A673 (cell line): Measurements from ENCODE around the gene ICAM3. TPM values are rescaled to one million over a fixed set of nuclear protein-coding genes. Genes with fewer than 3 reads are reported as not detected.

Experiments used
- BruUV-seq: library from RNA; stranded (reverse); fragments of 400-500 nt; replicated peaks from 2 replicates; lab custom pipeline; 2021; lab: Mats Ljungman, UMichigan
- CTCF ChIA-PET: fragments of 300-600 bp; sonication (Branson Sonifier 250); formaldehyde crosslinking; loops from one replicate; lab custom pipeline; 2022; ENCODE audit warnings: antibody characterized with exemption; lab: Charles Lee
- POLR2A ChIA-PET: fragments of 300-600 bp; sonication (Branson Sonifier 250); formaldehyde crosslinking; loops from one replicate; lab custom pipeline; 2022; ENCODE audit warnings: antibody characterized with exemption; ENCODE audit not compliant: low non-redundant PET; lab: Charles Lee
- DNase-seq: peaks from one replicate; pipeline ENCODE4 v3.0.0-alpha.2; 2015; ENCODE audit warnings: low spot score
- H3K27ac ChIP-seq: fragments of 200-600 bp; sonication (generic); 2 replicates; pipeline ENCODE4 v1.5.1; 2016; ENCODE audit warnings: mixed run types, low read depth, mild to moderate bottlenecking, mixed read lengths, antibody characterized with exemption, low read length; ENCODE audit not compliant: poor library complexity, severe bottlenecking
- H3K27me3 ChIP-seq: fragments of 200-600 bp; sonication (generic); replicated peaks from 2 replicates; pipeline ENCODE4 v1.6.1; 2017; ENCODE audit warnings: mixed run types, low read depth, mild to moderate bottlenecking, mixed read lengths, antibody characterized with exemption, low read length; ENCODE audit not compliant: insufficient read depth, poor library complexity
- H3K36me3 ChIP-seq: fragments of 200-600 bp; sonication (generic); 2 replicates; pipeline ENCODE4 v1.6.1; 2016; ENCODE audit warnings: mixed run types, mild to moderate bottlenecking, mixed read lengths, antibody characterized with exemption, low read length; ENCODE audit not compliant: insufficient read depth, poor library complexity, severe bottlenecking
- H3K4me1 ChIP-seq: fragments of 200-600 bp; sonication (generic); 2 replicates; pipeline ENCODE4 v1.6.1; 2017; ENCODE audit warnings: mixed run types, mild to moderate bottlenecking, mixed read lengths, antibody characterized with exemption, low read length; ENCODE audit not compliant: insufficient read depth, poor library complexity, severe bottlenecking
- H3K4me3 ChIP-seq: fragments of 200-600 bp; sonication (generic); 2 replicates; pipeline ENCODE4 v1.5.1; 2016; ENCODE audit warnings: low read depth, mixed run types, mild to moderate bottlenecking, mixed read lengths, low read length; ENCODE audit not compliant: poor library complexity, severe bottlenecking
- H3K9me3 ChIP-seq: fragments of 200-600 bp; sonication (generic); 2 replicates; pipeline ENCODE4 v1.6.1; 2016; ENCODE audit warnings: mixed run types, low read depth, mild to moderate bottlenecking, mixed read lengths, antibody characterized with exemption, low read length; ENCODE audit not compliant: poor library complexity, severe bottlenecking
- EZH2 ChIP-seq: fragments of 200-600 bp; sonication (generic); IDR thresholded peaks from 2 replicates; pipeline ENCODE4 v1.6.1; 2017; ENCODE audit warnings: borderline replicate concordance, low read depth, mild to moderate bottlenecking, mixed read lengths, antibody characterized with exemption, low read length; ENCODE audit not compliant: poor library complexity, severe bottlenecking
- intact Hi-C: fragments of 100-400 bp; cut with micrococcal nuclease; formaldehyde crosslinking; loops from one replicate; pipeline ENCODE4 v1.10.0; 2022; ENCODE audit not compliant: unreplicated experiment
- total RNA-seq: library from RNA; stranded (reverse); gene quantifications from 2 replicates; pipeline ENCODE4 v1.2.3, GENCODE V29; 2021
- TF ChIP-seq, protein P1 (sequence below): fragments of 300-800, 200-600 bp; sonication (generic); conservative IDR thresholded peaks from 2 replicates; pipeline ENCODE4 v1.5.1; 2017; ENCODE audit warnings: low read depth, mild to moderate bottlenecking, antibody characterized with exemption, low read length, moderate library complexity, mixed read lengths

Gene ICAM3
- total RNA-seq, 1 experiment from 2014 or later: 3.2 TPM

DNA sequence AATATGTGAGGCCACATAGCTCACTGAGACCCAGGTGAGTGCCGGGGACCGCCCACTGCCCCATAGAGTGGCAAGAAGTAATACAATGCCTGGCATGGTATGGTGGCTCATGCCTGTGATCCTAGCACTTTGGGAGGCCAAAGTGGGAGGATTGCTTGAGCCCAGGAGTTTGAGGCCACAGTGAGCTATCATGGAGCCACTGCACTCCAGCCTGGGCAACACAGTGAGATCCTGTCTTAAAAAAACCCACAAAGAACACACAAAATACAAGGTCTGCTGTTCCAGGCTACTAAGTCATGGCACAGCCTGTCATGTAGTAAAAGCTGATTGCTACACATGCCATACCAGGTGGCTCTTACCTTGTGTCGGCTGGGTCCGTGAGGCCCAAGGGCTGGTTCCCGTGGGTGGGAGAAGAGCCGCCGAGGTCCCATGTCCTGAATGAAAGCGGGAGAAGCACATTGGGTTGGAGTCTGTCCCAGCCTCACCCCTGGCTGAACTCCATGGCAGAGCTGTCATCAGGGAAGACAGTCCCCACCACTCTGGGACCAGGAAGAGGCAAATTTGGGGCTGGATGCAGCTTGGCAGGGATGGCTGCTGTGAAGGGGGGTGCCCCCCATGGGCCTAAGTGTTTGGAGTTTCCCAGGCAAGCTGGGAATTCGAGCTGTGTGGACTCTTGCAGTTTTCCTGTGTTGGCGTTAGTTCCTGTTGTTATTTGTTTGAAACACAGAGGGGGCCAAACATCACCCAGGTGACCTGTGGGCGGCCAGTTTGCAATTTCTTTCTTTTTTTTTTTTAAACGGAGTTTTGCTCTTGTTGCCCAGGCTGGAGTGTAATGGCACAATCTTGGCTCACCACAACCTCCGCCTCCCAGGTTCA lies 20.4 kb downstream of the ICAM3 start:
- ChIA-PET POLR2A (interaction anchor here (0.5 to 0.6 kb wide), 2 partner anchors 18 to 1413 kb away, joined by 7 to 8 read pairs; no protein-coding TSS in a partner anchor), CTCF (no interaction called here)
- peaks cover 5% of the 10 kb centered on the region for H3K4me1 ChIP-seq
- H3K27ac ChIP-seq: no peak overlapping the region
- BruUV-seq: no TSS peak
- no peak overlapping the region for H3K4me3 ChIP-seq
- TF ChIP-seq, protein P1, sequence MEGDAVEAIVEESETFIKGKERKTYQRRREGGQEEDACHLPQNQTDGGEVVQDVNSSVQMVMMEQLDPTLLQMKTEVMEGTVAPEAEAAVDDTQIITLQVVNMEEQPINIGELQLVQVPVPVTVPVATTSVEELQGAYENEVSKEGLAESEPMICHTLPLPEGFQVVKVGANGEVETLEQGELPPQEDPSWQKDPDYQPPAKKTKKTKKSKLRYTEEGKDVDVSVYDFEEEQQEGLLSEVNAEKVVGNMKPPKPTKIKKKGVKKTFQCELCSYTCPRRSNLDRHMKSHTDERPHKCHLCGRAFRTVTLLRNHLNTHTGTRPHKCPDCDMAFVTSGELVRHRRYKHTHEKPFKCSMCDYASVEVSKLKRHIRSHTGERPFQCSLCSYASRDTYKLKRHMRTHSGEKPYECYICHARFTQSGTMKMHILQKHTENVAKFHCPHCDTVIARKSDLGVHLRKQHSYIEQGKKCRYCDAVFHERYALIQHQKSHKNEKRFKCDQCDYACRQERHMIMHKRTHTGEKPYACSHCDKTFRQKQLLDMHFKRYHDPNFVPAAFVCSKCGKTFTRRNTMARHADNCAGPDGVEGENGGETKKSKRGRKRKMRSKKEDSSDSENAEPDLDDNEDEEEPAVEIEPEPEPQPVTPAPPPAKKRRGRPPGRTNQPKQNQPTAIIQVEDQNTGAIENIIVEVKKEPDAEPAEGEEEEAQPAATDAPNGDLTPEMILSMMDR: no peak
- no peak for TF ChIP-seq EZH2
- no peaks in the 10 kb centered on the region for H3K9me3 ChIP-seq
- no peak for DNase-seq
- H3K27me3 ChIP-seq: no peaks in the 10 kb centered on the region
- H3K36me3 ChIP-seq: peaks cover 67% of the 10 kb centered on the region
- intact Hi-C loops: no loop called here

DNA sequence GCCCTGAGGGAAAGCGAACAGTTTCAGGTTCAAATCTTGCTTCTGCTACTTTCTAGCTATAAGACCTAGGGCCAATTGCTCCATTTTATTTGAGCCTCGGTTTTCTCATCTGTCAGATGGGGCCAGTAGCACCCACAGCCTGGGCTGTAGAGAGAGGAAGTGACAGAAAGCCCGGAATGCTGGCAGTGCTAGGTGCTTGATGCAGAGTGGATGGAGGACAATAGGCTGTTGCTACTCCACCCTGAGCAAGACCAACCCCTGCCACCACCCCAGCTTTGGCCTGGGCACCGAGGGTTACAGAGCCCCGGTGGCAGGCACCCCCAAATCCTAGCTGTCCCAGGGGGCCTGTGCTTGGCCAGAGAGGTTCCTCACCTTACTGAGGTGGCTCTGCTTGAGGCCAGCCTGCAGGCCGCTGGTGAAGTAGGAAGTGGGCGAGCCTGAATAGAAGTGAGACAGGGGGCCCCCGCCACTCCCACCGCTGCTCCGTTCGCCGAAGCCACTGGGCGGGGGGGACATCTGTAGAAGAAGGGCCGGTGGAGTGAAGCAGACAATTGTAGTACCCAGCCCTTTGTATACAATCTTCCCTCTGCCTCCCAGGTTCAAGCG lies 21.5 kb downstream of the ICAM3 start:
- ChIA-PET CTCF (no interaction called here), POLR2A (no interaction called here)
- no TSS peak for BruUV-seq
- no peak for TF ChIP-seq EZH2
- TF ChIP-seq, protein P1: no peak
- peaks cover 60% of the 10 kb centered on the region for H3K36me3 ChIP-seq
- intact Hi-C loops: no loop called here
- peaks cover 5% of the 10 kb centered on the region for H3K4me1 ChIP-seq
- H3K27ac ChIP-seq: no peak overlapping the region
- DNase-seq: no peak
- H3K4me3 ChIP-seq: no peak overlapping the region
- no peaks in the 10 kb centered on the region for H3K9me3 ChIP-seq
- H3K27me3 ChIP-seq: no peaks in the 10 kb centered on the region

DNA sequence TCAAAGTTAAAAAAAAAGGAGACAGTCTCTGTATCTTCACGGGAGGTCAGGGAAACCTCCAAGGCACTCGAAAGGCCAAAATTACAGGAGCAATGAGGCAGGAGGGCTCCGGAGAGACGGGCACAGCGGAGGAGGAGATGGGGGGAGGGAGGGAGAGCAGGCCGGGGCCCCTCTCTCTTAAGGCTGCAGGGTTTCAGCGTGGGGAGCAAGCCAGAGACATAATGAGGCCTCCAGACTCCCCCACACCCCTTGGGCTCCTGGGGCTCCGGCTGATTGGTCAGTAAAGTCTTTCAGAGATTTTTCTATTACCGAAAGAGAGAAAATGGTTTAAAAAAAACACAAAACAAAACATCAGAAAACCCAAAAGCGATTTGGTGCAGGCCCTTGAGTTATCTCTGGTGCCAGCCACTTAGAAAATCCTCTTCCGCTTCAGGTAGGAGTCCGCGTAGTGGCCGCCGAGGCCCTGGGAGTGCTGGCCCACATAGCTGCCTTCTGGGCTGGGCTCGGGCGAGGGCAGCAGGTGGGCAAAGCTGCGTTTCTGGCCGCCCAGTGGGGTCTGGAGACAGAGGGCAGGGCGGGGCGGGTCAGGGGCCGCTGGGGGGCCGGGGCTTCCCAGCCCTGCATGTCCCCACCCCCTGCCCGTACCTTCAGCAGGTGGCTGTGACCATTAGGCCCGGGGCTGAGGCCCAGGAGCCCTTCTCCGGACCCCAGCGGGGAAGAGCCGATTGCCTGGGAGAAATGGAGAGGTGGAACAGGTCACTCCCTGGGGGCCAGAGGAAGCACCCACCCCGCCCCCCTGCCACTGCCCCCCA lies 22.2 kb downstream of the ICAM3 start:
- no TSS peak for BruUV-seq
- TF ChIP-seq, protein P1: no peak
- no peak for TF ChIP-seq EZH2
- no peaks in the 10 kb centered on the region for H3K9me3 ChIP-seq
- POLR2A ChIA-PET: no interaction called here
- no peak overlapping the region for H3K27ac ChIP-seq
- intact Hi-C loops: no loop called here
- CTCF ChIA-PET: no interaction called here
- H3K36me3 ChIP-seq: peaks cover 53% of the 10 kb centered on the region
- H3K4me3 ChIP-seq: no peak overlapping the region
- H3K4me1 ChIP-seq: peaks cover 5% of the 10 kb centered on the region
- no peaks in the 10 kb centered on the region for H3K27me3 ChIP-seq
- DNase-seq: no peak
